DLD1 (cell line): ENCODE measurements around the gene DDX41.
"Not testable (repeated sequence)": the region's sequence is repeated elsewhere in the genome, so short reads cannot be mapped to it uniquely, and the experiment has no call there.

Experiments
- in situ Hi-C: cut with HindIII; loops from 2 replicates; pipeline ENCODE4 v1.10.0; 2017; ENCODE audit warnings: low sequenced_read_pairs

DDX41 gene

GRCh38 chr5:177487144-177487543 lies 29.6 kb downstream of the DDX41 start:
- in situ Hi-C loops, result no loop called here

GRCh38 chr5:177486256-177486655 lies 30.5 kb downstream of the DDX41 start:
- in situ Hi-C loops, result no loop called here

GRCh38 chr5:177485753-177486152 lies 31.0 kb downstream of the DDX41 start:
- in situ Hi-C loops, result not testable (repeated sequence)

DNA sequence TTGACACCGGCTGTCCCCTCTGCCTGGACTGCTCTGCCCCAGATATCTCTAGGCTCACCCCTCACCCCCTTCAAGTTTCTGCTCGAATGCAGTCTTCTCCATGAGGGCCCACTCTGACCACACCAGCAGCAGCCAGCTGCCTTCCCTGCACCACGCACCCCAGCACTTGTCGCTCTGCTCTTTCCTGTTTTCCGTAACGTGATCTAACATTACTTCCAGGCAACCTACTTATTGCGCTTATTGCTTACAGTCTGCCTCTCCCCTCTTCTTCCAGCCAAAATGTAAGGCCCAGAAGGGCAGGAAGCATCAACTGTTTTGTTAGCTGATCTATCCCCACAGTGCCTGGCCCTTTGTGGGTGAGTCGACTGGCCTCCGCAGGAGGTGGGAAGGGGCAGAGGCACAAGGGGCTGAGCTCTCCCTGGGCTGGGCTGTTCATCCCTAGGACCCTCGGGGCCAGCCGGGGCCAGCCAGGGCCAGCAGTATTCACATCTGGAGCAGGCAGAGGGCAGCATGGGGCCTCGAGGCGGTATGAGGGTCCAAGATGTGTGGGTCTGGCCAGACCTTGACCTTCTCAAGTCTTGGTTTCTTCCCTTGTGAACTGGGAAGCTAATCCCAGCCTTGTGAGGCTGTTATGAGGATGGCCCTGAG lies 31.7 kb downstream of the DDX41 start:
- in situ Hi-C loops, result no loop called here

GRCh38 chr5:177483994-177484901 lies 32.5 kb downstream of the DDX41 start:
- in situ Hi-C loops, result no loop called here

- in situ Hi-C loops, result no loop called here
Measured at GRCh38 chr5:177483042-177483441, 33.7 kb downstream of the DDX41 start.

DNA sequence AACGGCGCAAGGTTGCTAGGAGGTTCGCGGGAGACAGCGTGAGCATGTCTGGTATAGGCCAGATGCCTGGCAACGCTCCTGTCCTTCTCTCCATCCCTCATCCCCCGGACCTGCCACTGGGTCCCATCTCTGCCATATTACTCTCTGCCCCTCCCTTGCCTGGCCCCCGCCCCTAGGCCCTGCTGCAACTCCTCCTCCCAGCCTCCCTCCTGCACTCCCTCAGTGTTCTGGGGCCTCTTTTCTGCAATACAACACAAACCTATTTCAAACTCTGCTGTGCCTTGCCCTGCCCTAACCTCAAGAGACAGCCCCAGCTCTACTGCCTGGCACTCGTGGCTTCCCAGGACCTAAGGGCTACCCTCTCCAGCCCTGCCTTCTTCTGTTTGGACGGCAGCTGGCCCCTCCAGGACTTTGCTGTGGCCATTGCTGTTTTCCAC lies 34.4 kb downstream of the DDX41 start:
- in situ Hi-C loops, result no loop called here

DNA sequence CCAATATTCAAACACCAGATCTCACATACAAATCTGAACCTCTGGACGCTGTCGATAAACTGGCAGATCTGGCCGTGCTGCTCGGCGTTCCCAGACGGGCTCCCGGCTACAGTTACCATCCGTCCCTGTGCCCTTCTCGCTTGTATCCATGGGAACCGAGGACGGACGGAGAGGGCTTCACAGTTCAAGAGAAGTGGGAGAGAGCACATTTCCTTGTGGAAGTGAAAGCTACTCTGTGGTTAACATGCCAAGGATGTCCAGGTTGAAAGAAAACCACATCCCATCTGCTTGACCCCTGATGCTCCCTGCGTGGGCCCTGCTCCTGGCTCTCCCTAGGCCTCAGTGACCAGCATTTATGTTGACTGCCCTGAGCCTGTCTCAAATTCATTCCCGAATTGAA lies 37.0 kb downstream of the DDX41 start:
- in situ Hi-C loops, result no loop called here

DNA sequence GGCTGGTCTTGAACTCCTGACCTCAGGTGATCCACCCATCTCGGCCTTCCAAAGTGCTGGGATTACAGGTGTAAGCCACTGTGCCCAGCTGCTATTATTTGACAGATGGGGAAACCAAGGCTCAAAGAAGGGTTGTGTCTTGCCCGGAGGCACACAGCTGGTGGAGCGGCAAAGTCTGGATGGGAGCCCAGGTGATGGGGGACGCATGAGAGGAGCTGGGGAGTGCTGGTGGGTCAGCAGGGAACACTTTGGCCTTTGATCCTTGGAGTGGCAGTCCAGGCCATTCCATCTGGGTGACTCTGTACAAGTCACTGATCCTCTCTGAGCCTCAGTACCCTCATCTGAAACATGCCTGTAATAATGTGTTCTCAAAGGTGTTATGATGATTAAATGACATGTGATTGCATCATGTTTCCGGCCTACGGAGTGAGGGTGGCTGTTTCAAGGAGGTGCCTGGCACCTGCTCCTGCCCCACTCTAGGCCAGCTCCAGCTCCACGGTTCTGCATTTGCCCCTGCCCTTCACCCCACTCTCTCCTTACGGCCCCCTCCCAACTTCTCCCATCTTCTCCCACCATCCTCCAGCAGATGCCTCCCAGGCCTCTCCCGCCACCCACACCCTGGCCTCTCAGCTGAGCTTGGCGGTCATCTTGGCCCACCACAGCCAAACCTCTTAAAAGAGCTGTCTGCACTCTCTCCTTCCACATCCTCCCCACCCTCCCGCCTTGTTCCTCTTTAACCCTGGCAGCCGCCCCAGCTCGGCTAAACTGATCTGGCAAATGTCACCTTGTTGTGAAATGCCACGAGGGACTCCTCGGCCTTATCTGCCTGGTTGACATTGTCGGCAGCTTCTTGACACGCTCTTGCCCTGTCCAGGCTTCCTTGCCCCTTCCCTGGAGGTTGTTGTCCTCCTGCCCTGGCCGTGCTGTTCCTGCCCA lies 37.8 kb downstream of the DDX41 start:
- in situ Hi-C loops, result no loop called here

- in situ Hi-C loops, result no loop called here
Measured at GRCh38 chr5:177477701-177478477, 38.9 kb downstream of the DDX41 start.

- in situ Hi-C loops, result no loop called here
Measured at GRCh38 chr5:177476531-177477233, 40.1 kb downstream of the DDX41 start.

DNA sequence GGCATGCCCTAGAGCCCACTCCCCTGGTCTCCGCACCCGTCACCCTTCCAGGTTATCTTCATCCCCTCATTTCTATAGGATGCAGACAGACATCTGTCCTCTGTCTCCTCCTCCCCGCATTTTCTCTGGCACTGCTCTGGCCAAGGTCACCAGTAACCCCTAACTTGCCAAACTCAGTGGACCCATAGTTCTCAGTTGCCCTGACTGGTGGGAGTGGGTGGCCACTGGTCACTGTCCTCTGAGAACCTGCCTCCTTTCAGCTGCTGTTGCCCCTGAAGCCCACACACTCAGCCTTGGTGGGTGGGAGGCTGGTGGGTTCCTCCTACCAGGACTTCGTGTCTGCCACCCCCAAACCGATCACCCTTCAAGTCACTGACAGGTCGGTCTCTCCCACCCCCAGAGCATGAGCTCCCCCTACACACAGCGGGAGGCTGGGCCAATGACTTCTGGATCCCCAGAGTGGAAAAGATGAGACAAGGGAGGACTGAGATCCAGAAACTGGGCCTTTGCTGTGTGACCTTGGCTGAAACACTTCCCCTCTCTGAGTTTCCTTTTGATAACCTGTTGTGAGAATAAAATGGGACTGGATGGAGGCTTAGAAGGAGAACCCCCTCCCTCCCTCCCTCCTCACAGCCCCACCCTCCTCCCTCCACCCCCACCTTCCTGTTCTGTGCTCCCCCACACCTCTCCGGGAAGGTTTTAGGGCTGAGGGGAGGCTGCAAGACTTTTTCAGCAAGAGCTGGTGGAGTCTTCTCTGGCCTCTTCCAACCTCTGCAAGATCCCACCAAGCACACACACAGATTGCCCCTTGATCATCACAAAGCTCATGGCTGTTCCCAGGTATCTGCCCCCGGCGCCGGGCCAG lies 41.0 kb downstream of the DDX41 start:
- in situ Hi-C loops, result no loop called here

DNA sequence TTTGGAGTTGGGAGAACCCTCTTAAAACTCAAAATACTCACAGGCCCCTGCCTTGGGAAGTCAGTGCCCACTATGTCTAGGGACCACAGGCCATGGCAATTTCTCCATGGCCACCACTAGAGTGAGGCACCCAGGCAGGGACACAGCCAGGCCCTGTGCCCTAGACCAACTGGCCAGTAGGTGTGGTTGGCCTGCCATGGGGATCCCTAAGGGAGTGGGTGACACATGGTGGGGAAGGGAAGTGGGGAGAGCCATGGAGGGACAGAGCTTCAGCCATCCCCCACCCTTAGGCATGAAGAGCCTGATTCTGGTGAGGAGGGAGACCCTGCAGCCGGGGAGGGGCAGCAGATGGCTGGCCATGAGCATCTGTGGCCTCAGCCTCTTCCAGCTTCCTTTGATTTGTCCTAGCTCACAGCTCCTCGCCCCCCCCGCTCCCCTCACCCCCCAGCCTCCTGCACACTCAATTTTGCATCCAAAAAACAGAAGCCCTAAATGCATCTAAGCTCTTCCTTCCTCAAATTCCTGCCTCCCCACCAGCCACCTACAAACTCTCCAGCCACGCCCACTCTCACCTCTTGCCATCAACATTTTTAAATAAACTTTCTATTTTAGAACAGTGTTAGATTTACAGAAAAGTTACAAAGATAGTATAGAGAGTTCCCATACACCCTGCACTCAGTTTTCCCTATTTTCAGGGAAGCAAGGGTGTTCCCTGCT lies 41.8 kb downstream of the DDX41 start:
- in situ Hi-C loops, result no loop called here

DNA sequence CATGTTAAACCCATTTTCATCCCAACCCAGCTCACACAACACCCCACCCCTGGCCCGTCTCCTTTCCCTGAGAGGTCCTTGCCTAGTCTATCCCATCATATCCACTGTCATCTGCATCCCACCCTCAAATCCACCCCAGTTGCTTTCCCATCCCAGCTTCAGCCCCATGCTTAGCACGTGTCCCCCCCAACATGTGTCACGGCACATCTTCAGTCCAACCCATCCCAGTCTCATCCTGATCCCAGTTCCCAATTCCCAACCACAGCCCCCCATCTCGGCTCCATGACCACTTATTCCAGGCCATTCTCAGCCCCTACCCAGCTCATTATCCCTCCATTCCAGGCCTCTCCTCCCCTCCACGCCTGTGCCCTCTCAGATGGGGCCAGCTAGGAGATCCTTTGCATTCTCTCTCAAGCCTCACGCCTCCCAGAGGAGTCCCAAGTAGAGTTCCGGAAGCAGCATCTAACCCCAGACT lies 42.7 kb downstream of the DDX41 start:
- in situ Hi-C loops, result no loop called here

- in situ Hi-C loops, result no loop called here
Measured at GRCh38 chr5:177473443-177474001, 43.2 kb downstream of the DDX41 start, which contains the start of gene DBN1. TSS of gene DBN1 (minus strand) at chr5:177473634. CDS start at chr5:177473521, 113 bp downstream.

DNA sequence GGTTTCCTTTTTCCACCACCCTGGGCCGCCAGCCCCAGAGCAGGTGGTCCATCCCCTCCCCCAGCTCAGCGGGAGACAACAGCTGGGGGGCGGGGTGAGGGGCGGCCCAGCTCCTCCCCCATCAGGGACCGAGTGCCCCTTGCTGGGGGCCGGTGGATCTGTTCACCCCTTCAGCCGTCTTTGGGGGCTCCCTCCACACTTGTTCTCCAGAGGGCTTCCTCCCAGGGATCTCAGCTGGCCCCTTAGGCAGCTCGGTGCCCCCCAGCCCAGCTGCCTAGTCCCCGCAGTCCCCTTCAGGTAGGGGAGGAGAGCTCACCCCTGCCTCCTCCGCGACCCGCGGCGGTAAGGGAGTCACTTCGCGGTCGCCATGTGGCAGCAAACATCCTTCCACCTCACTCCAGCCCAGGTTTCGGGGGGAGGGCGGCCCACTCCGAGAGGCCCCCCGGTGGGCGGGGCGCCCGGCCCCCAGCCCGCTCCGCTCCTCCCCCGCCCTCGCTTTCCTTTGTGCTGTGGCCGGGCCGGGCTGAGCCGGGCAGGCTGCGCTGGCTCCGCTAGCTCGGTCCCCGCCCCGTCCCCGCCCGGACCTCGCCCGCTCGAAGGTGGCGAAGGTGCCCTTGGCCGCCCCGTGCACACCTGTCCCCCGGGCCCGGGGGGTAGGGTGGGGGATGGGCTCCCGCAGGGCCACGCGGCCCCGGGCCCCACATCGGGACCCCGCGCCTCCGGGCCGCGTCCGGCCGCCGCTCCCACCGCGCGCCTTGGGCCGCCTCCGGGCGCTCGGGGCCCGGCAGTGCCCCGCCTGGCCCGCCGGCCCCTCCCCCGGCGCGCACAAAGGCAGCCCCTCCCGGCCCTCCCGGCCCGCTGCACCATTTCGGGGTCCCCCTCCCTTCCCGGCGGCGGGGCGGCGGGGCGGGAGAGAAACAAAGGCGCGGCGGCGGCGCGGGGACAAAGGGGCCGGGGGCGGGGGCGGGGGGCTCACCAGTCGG lies 44.0 kb downstream of the DDX41 start:
- in situ Hi-C loops, result no loop called here
